Adrenal gland (tissue), 12 donors: Measurements from ENCODE around the gene LRCH1. TPM values are rescaled to one million over a fixed set of nuclear protein-coding genes. Genes with fewer than 3 reads are reported as not detected.
"Not testable (repeated sequence)": the region's sequence is repeated elsewhere in the genome, so short reads cannot be mapped to it uniquely, and the experiment has no call there.

ENCODE experiments used
- DNase-seq, 7 donors: peaks; one replicate each; pipeline ENCODE4 v3.0.0-alpha.2; 2019 to 2020
- H3K27ac ChIP-seq, 5 donors: fragments of 200-600 bp; sonication (generic) in 4 of 5; 1 replicate in 3 of 5; 2 replicates in 2 of 5; pipeline versions ENCODE4 v1.5.1 to v1.8.0; 2016 to 2020; ENCODE audit warnings: mild to moderate bottlenecking in 1 of 5
- H3K27me3 ChIP-seq: fragments of 200-600 bp; 2 replicates; pipeline ENCODE4 v1.8.0; 2021
- H3K36me3 ChIP-seq, 2 donors: fragments of 200-600 bp; replicated peaks in 1 of 2; 1 replicate in 1 of 2; 2 replicates in 1 of 2; pipeline versions ENCODE4 v1.5.1 to v1.8.0; 2018 to 2022
- H3K4me1 ChIP-seq, 2 donors: fragments of 200-600 bp; replicated peaks in 1 of 2; 1 replicate in 1 of 2; 2 replicates in 1 of 2; pipeline versions ENCODE4 v1.5.1 to v1.8.0; 2018 to 2021
- H3K4me3 ChIP-seq, 4 donors: fragments of 200-600 bp; sonication (generic) in 3 of 4; one replicate each; pipeline ENCODE4 v1.5.1; 2016 to 2018
- H3K9me3 ChIP-seq, 3 donors: fragments of 200-600 bp; sonication (generic) in 1 of 3; replicated peaks in 1 of 3; 1 replicate in 2 of 3; 2 replicates in 1 of 3; pipeline versions ENCODE4 v1.5.1 to v1.8.0; 2016 to 2021
- CTCF ChIP-seq, 6 experiments: fragments of 450-650 bp in 4 of 6; fragments of 200-600 bp in 2 of 6; sonication (generic) in 1 of 6; IDR thresholded peaks; 1 replicate in 5 of 6; 2 replicates in 1 of 6; pipeline versions ENCODE4 v1.5.1 to v1.8.0; 2016 to 2021; ENCODE audit warnings: antibody characterized with exemption in 6 of 6, mild to moderate bottlenecking in 2 of 6, moderate library complexity in 1 of 6
- POLR2A ChIP-seq, 2 donors: fragments of 450-650 bp; IDR thresholded peaks; one replicate each; pipeline ENCODE4 v1.6.1; 2017; ENCODE audit warnings: antibody characterized with exemption in 2 of 2, mild to moderate bottlenecking in 2 of 2, moderate library complexity in 1 of 2
- WGBS, 4 donors: extraction: QIAGEN DNeasy Blood & Tissue Kit in 2 of 4; methylation state at CpG; one replicate each; pipeline versions ENCODE4 v1.1.5 to v1.1.7; 2013 to 2017; 5-methylcytosine and 5-hydroxymethylcytosine counted together
- intact Hi-C, 2 donors: fragments of 100-400 bp; cut with DNase I; formaldehyde crosslinking; loops; one replicate each; pipeline versions ENCODE4 v1.14.1 to v1.15.0; 2022 to 2023
- polyA plus RNA-seq, 3 donors: library from polyadenylated mRNA; stranded (reverse); fragments of 200-250 nt in 2 of 3; fragments of 350-450 nt in 1 of 3; fragmentation: Illumina TruSeq in 1 of 3; extraction: RNeasy Lipid Tissue Mini Kit (QIAGEN cat#74804) in 1 of 3; gene quantifications; one replicate each; pipeline ENCODE4 v1.2.3, GENCODE V29; 2013 to 2014
- total RNA-seq, 9 donors: library from RNA; depleted of rRNA in 4 of 9; stranded (reverse); fragments of >200 nt in 4 of 9; fragments of 120-200 nt in 1 of 9; fragmentation: NEBNext Ultra II Directional in 1 of 9; extraction: Animal tissue kit (Norgen Biotek cat#: 25700) in 1 of 9; gene quantifications; one replicate each; pipeline versions ENCODE4 v1.1.0 to v1.2.4, GENCODE V29; 2013 to 2023
- donor health status: healthy with polysubstance abuse.
- donor health status: Bipolar disorder and iron deficiency.
- donor health status: DM: yes; HTN: yes; CAD: no.
- donor health status: DM: no; HTN: no; CAD: no.
- donor health status: DM: no; HTN: no; CAD: no.
- donor health status: DM: yes; HTN: yes; CAD: no.

Gene LRCH1
- total and polyA plus RNA-seq, 12 donors, result 2.8 to 13.6 (median 8.4) TPM

GRCh38 chr13:46759846-46760245 lies 206.9 kb downstream of the LRCH1 start:
- H3K36me3 ChIP-seq, result no peaks in the 10 kb centered on the region
- no peak for DNase-seq
- H3K4me3 ChIP-seq, result no peak overlapping the region
- TF ChIP-seq POLR2A (IDR thresholded peaks at IDR 0.05) (no peak), CTCF (IDR thresholded peaks at IDR 0.05) (no peak)
- no peaks in the 10 kb centered on the region for H3K9me3 ChIP-seq
- no peak overlapping the region for H3K27ac ChIP-seq
- intact Hi-C loops, result no loop called here
- H3K4me1 ChIP-seq, result no peaks in the 10 kb centered on the region
- WGBS, 4 donors, result 35 to 63% (median 43%) methylated on average over 2 of the region's 2 CpGs
- no peaks in the 10 kb centered on the region for H3K27me3 ChIP-seq

- Histone ChIP-seq H3K4me1 (no peaks in the 10 kb centered on the region), H3K9me3 (no peaks in the 10 kb centered on the region), H3K36me3 (no peaks in the 10 kb centered on the region), H3K4me3 (no peak overlapping the region), H3K27me3 (no peaks in the 10 kb centered on the region), H3K27ac (no peak overlapping the region)
- WGBS, 4 donors, result 87 to 93% (median 90%) methylated on average over 4 of the region's 4 CpGs
- DNase-seq, result no peak
- intact Hi-C loops, result no loop called here
- TF ChIP-seq POLR2A (IDR thresholded peaks at IDR 0.05) (no peak), CTCF (IDR thresholded peaks at IDR 0.05) (no peak)
These were observed 208.2 kb downstream of the LRCH1 start for GRCh38 chr13:46761174-46761573.

- Histone ChIP-seq H3K4me3 (no peak overlapping the region), H3K9me3 (no peaks in the 10 kb centered on the region), H3K27ac (no peak overlapping the region), H3K4me1 (no peaks in the 10 kb centered on the region), H3K27me3 (no peaks in the 10 kb centered on the region), H3K36me3 (no peaks in the 10 kb centered on the region)
- intact Hi-C loops, result no loop called here
- DNase-seq, result no peak
- no peak for TF ChIP-seq POLR2A (IDR thresholded peaks at IDR 0.05)
- TF ChIP-seq CTCF (IDR thresholded peaks at IDR 0.05), result no peak
- WGBS, 4 donors, result 75 to 93% (median 80%) methylated on average over 5 of the region's 5 CpGs
These were observed 208.9 kb downstream of the LRCH1 start for GRCh38 chr13:46761866-46762265.

GRCh38 chr13:46769925-46770324 lies 217.0 kb downstream of the LRCH1 start:
- H3K36me3 ChIP-seq, result peaks cover 0 to 10% of the 10 kb centered on the region in 2 donors
- H3K4me3 ChIP-seq, intact Hi-C loops, DNase-seq, H3K4me1 ChIP-seq, H3K27me3 ChIP-seq, H3K9me3 ChIP-seq, H3K27ac ChIP-seq: not testable (repeated sequence)
- 94 to 97% (median 96%) methylated on average over 4 of the region's 4 CpGs for WGBS, 4 donors

GRCh38 chr13:46771693-46772092 lies 218.7 kb downstream of the LRCH1 start:
- no peak for TF ChIP-seq POLR2A (IDR thresholded peaks at IDR 0.05)
- TF ChIP-seq CTCF (IDR thresholded peaks at IDR 0.05), result no peak
- Histone ChIP-seq H3K27ac (no peak overlapping the region), H3K9me3 (no peaks in the 10 kb centered on the region), H3K4me1 (no peaks in the 10 kb centered on the region), H3K36me3 (peaks cover 0 to 27% of the 10 kb centered on the region in 2 donors), H3K4me3 (no peak overlapping the region), H3K27me3 (no peaks in the 10 kb centered on the region)
- DNase-seq, result no peak
- intact Hi-C loops, result no loop called here
